Neural progenitor cell (in vitro differentiated cells): ENCODE measurements around the gene TMEM109. TPM values are rescaled to one million over a fixed set of nuclear protein-coding genes. Genes with fewer than 3 reads are reported as not detected.

ENCODE experiments used
- DNase-seq: peaks from one replicate; pipeline ENCODE4 v3.0.0-alpha.2; 2016; ENCODE audit warnings: low spot score
- H2AFZ ChIP-seq: fragments of 200-600 bp; sonication (generic); replicated peaks from 2 replicates; pipeline ENCODE4 v1.6.1; 2016; ENCODE audit warnings: antibody characterized with exemption
- H3F3A ChIP-seq: fragments of 200-600 bp; sonication (generic); 2 replicates; pipeline ENCODE4 v1.6.1; 2016; ENCODE audit warnings: antibody characterized with exemption, low read depth
- H3K27ac ChIP-seq: fragments of 200-600 bp; sonication (generic); 2 replicates; pipeline ENCODE4 v1.5.1; 2016; ENCODE audit warnings: mild to moderate bottlenecking
- H3K27me3 ChIP-seq: fragments of 200-600 bp; sonication (generic); 2 replicates; pipeline ENCODE4 v1.6.1; 2016; ENCODE audit warnings: mild to moderate bottlenecking, moderate library complexity
- H3K36me3 ChIP-seq: fragments of 200-600 bp; sonication (generic); 2 replicates; pipeline ENCODE4 v1.5.1; 2016
- H3K4me1 ChIP-seq: fragments of 200-600 bp; sonication (generic); 2 replicates; pipeline ENCODE4 v1.6.1; 2016; ENCODE audit warnings: mixed run types
- H3K4me2 ChIP-seq: fragments of 200-600 bp; sonication (generic); 2 replicates; pipeline ENCODE4 v1.6.1; 2016
- H3K4me3 ChIP-seq: fragments of 200-600 bp; sonication (generic); 2 replicates; pipeline ENCODE4 v1.5.1; 2016
- H3K79me2 ChIP-seq: fragments of 200-600 bp; sonication (generic); 2 replicates; pipeline ENCODE4 v1.6.1; 2016; ENCODE audit warnings: low read depth
- H3K9ac ChIP-seq: fragments of 200-600 bp; sonication (generic); 2 replicates; pipeline ENCODE4 v1.6.1; 2016
- H3K9me3 ChIP-seq: fragments of 200-600 bp; sonication (generic); 2 replicates; pipeline ENCODE4 v1.5.1; 2016; ENCODE audit warnings: low read depth
- H4K20me1 ChIP-seq: fragments of 200-600 bp; sonication (generic); 2 replicates; pipeline ENCODE4 v1.6.1; 2016; ENCODE audit warnings: low read depth
- H3K27ac Mint-ChIP-seq: 3 replicates; pipeline ENCODE4 v1.8.0; 2021; ENCODE audit warnings: mixed read lengths
- H3K27me3 Mint-ChIP-seq: 2 replicates; pipeline ENCODE4 v1.8.0; 2022; ENCODE audit warnings: low read depth, mild to moderate bottlenecking, inconsistent platforms, moderate library complexity, mixed read lengths; ENCODE audit not compliant: insufficient read depth
- H3K36me3 Mint-ChIP-seq: 3 replicates; pipeline ENCODE4 v1.8.0; 2021; ENCODE audit warnings: mixed read lengths
- H3K4me1 Mint-ChIP-seq: 3 replicates; pipeline ENCODE4 v1.8.0; 2021; ENCODE audit warnings: mixed read lengths
- H3K4me3 Mint-ChIP-seq: 3 replicates; pipeline ENCODE4 v1.8.0; 2021; ENCODE audit warnings: mild to moderate bottlenecking, moderate library complexity, mixed read lengths
- H3K9me3 Mint-ChIP-seq: 3 replicates; pipeline ENCODE4 v1.8.0; 2020; ENCODE audit warnings: mixed read lengths
- CTCF ChIP-seq: fragments of 200-600 bp; sonication (generic); IDR thresholded peaks from 2 replicates; pipeline ENCODE4 v1.5.1; 2017; ENCODE audit warnings: antibody characterized with exemption, mild to moderate bottlenecking
- EZH2 ChIP-seq: fragments of 200-600 bp; sonication (generic); IDR thresholded peaks from 2 replicates; pipeline ENCODE4 v1.6.1; 2017; ENCODE audit warnings: antibody characterized with exemption, mild to moderate bottlenecking, moderate library complexity
- EZH2phosphoT487 ChIP-seq: fragments of 200-600 bp; sonication (generic); IDR thresholded peaks from 2 replicates; pipeline ENCODE4 v1.6.1; 2017; ENCODE audit warnings: antibody characterized with exemption
- total RNA-seq: library from RNA; depleted of rRNA; stranded (reverse); fragments of >200 nt; gene quantifications from 2 replicates; pipeline ENCODE4 v1.2.3, GENCODE V29; 2015; ENCODE audit warnings: low replicate concordance

The TMEM109 gene
- total RNA-seq, 1 donor from 2014 or later: 22.4 TPM

- Mint-ChIP-seq H3K36me3 (no peaks in the 10 kb centered on the region), H3K27me3 (peaks cover 6% of the 10 kb centered on the region), H3K27ac (no peak overlapping the region), H3K4me3 (no peak overlapping the region), H3K4me1 (no peaks in the 10 kb centered on the region), H3K9me3 (no peaks in the 10 kb centered on the region)
- Histone ChIP-seq H3K9ac (no peak overlapping the region), H2AFZ (no peak overlapping the region), H3K27me3 (peaks cover 8% of the 10 kb centered on the region), H3K36me3 (no peaks in the 10 kb centered on the region), H3K27ac (no peak overlapping the region), H3F3A (no peaks in the 10 kb centered on the region), H3K4me3 (no peak overlapping the region), H3K4me2 (no peak overlapping the region), H4K20me1 (no peaks in the 10 kb centered on the region), H3K79me2 (no peaks in the 10 kb centered on the region), H3K4me1 (no peaks in the 10 kb centered on the region), H3K9me3 (no peaks in the 10 kb centered on the region)
- no peak for TF ChIP-seq CTCF
- no peak for DNase-seq
Observed at GRCh38 chr11:60960405-60960804, 46.4 kb downstream of the TMEM109 start.

- Histone ChIP-seq H3K36me3 (no peaks in the 10 kb centered on the region), H3K9ac (no peak overlapping the region), H3F3A (no peaks in the 10 kb centered on the region), H3K4me1 (no peaks in the 10 kb centered on the region), H3K9me3 (peaks cover 7% of the 10 kb centered on the region), H3K27ac (no peak overlapping the region), H3K4me3 (no peak overlapping the region), H3K27me3 (peaks cover 10% of the 10 kb centered on the region), H4K20me1 (no peaks in the 10 kb centered on the region), H3K4me2 (no peak overlapping the region), H3K79me2 (no peaks in the 10 kb centered on the region), H2AFZ (no peak overlapping the region)
- H3K27me3 Mint-ChIP-seq: peaks cover 10% of the 10 kb centered on the region
- H3K4me1 Mint-ChIP-seq: no peaks in the 10 kb centered on the region
- H3K9me3 Mint-ChIP-seq: peaks cover 14% of the 10 kb centered on the region
- no peak for TF ChIP-seq EZH2
- no peak for TF ChIP-seq EZH2phosphoT487
- TF ChIP-seq CTCF: no peak
- no peak overlapping the region for H3K27ac Mint-ChIP-seq
- no peaks in the 10 kb centered on the region for H3K36me3 Mint-ChIP-seq
- DNase-seq: no peak
- no peak overlapping the region for H3K4me3 Mint-ChIP-seq
Observed at GRCh38 chr11:60964801-60965200, 50.8 kb downstream of the TMEM109 start.

- H3K27ac ChIP-seq: no peak overlapping the region
- H3K9me3 ChIP-seq: peaks cover 7% of the 10 kb centered on the region
- H3F3A ChIP-seq: no peaks in the 10 kb centered on the region
- H3K27me3 Mint-ChIP-seq: peaks cover 15% of the 10 kb centered on the region
- H3K79me2 ChIP-seq: no peaks in the 10 kb centered on the region
- no peaks in the 10 kb centered on the region for H3K36me3 ChIP-seq
- no peaks in the 10 kb centered on the region for H3K36me3 Mint-ChIP-seq
- H2AFZ ChIP-seq: no peak overlapping the region
- H3K9me3 Mint-ChIP-seq: peaks cover 14% of the 10 kb centered on the region
- H3K27ac Mint-ChIP-seq: no peak overlapping the region
- H3K4me1 Mint-ChIP-seq: peaks cover 2% of the 10 kb centered on the region
- peaks cover 2% of the 10 kb centered on the region for H3K27me3 ChIP-seq
- no peaks in the 10 kb centered on the region for H4K20me1 ChIP-seq
- H3K4me1 ChIP-seq: no peaks in the 10 kb centered on the region
- no peak overlapping the region for H3K4me3 ChIP-seq
- no peak overlapping the region for H3K4me3 Mint-ChIP-seq
- no peak for TF ChIP-seq EZH2
- no peak for TF ChIP-seq EZH2phosphoT487
- TF ChIP-seq CTCF: no peak
- no peak overlapping the region for H3K9ac ChIP-seq
- DNase-seq: no peak
- H3K4me2 ChIP-seq: no peak overlapping the region
Observed at GRCh38 chr11:60966890-60967289, 52.9 kb downstream of the TMEM109 start.

DNA sequence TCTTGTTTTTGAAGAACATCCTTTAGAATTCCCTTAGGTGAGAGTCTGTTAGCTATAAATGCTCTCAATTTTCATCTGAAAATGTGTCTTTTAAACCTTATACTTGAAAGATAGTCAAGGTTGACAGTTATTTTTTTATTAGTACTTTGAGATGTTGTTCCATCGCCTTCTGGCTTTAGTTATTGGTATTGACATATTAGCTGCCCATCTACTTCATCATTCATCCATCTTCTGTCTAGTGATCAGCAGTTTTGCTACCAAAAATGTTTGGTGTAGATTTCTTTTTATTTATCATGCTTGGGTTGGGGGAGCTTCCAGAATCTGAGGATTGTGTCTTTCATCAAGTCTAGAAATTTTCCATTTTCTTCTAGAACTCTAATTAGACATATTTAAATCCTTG, 54.3 kb downstream of the TMEM109 start:
- H3K79me2 ChIP-seq: no peaks in the 10 kb centered on the region
- no peaks in the 10 kb centered on the region for H3F3A ChIP-seq
- no peak overlapping the region for H2AFZ ChIP-seq
- H3K9me3 ChIP-seq: peaks cover 7% of the 10 kb centered on the region
- H3K4me2 ChIP-seq: no peak overlapping the region
- H3K27ac ChIP-seq: no peak overlapping the region
- TF ChIP-seq EZH2phosphoT487: no peak
- TF ChIP-seq EZH2: no peak
- no peaks in the 10 kb centered on the region for H3K36me3 ChIP-seq
- H4K20me1 ChIP-seq: no peaks in the 10 kb centered on the region
- Mint-ChIP-seq H3K36me3 (no peaks in the 10 kb centered on the region), H3K4me1 (peaks cover 2% of the 10 kb centered on the region), H3K9me3 (peaks cover 14% of the 10 kb centered on the region), H3K27me3 (peaks cover 17% of the 10 kb centered on the region), H3K4me3 (no peak overlapping the region), H3K27ac (no peak overlapping the region)
- DNase-seq: no peak
- peaks cover 2% of the 10 kb centered on the region for H3K27me3 ChIP-seq
- no peaks in the 10 kb centered on the region for H3K4me1 ChIP-seq
- H3K4me3 ChIP-seq: no peak overlapping the region
- H3K9ac ChIP-seq: no peak overlapping the region
